Gastrocnemius medialis (tissue), 4 donors: ENCODE measurements around the gene CGB3.
"Not testable (repeated sequence)": the region's sequence is repeated elsewhere in the genome, so short reads cannot be mapped to it uniquely, and the experiment has no call there.

ENCODE experiments used
- CTCF ChIP-seq, 5 experiments: fragments of 450-650 bp in 3 of 5; fragments of 200-600 bp in 2 of 5; sonication (generic) in 2 of 5; IDR thresholded peaks in 4 of 5; conservative IDR thresholded peaks in 1 of 5; 1 replicate in 4 of 5; 2 replicates in 1 of 5; pipeline ENCODE4 v1.5.1; 2016 to 2019; ENCODE audit warnings: antibody characterized with exemption in 5 of 5, mild to moderate bottlenecking in 3 of 5, moderate library complexity in 3 of 5
- POLR2A ChIP-seq, 2 donors: fragments of 450-650 bp; IDR thresholded peaks; one replicate each; pipeline ENCODE4 v1.6.1; 2017; ENCODE audit warnings: antibody characterized with exemption in 2 of 2, mild to moderate bottlenecking in 2 of 2, moderate library complexity in 2 of 2

- not testable (repeated sequence) for TF ChIP-seq CTCF (IDR thresholded peaks at IDR 0.05 in 4 of 5, conservative IDR thresholded peaks at IDR 0.05 in 1 of 5); POLR2A (IDR thresholded peaks at IDR 0.05)
These were observed 32.9 kb upstream of the CGB3 start for GRCh38 chr19:49056902-49057596.
